GM21515 (cell line): ENCODE data around the gene ZNF518B.

Source experiments
- ATAC-seq: cut with Tn5 transposase; IDR thresholded peaks from one replicate; pipeline ENCODE4 v1.9.1; 2021; ENCODE audit not compliant: unreplicated experiment

The ZNF518B gene

GRCh38 chr4:10457255-10457801 lies at the start of gene ZNF518B:
Gene ZNF518B (minus strand): TSS chr4:10457426. CDS start chr4:10446328, 11,098 bp downstream.
- peak; percentile 80 for ATAC-seq

DNA sequence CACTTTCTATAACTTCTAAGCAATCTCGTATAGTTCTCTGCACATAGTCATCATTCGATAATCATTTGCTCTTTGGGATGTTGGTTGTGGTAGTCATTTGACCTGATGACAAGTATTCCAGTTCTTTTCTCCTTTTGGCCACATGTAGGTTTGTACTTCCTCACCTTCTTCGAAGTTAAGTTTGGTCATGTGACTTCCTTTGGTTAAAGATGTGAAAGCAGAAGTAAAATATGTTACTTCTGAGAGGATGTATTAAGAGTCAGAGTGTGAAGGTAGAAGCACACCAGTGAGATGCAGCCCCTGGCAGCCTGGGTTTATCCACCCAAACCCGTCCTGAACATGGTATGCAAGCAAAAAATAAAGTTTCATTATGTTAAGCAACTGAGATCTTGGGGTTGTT lies 48.9 kb upstream of the ZNF518B start:
- ATAC-seq: no peak

GRCh38 chr4:10504570-10505179 lies 47.4 kb upstream of the ZNF518B start:
- no peak for ATAC-seq

GRCh38 chr4:10502717-10503116 lies 45.5 kb upstream of the ZNF518B start:
- ATAC-seq: no peak

DNA sequence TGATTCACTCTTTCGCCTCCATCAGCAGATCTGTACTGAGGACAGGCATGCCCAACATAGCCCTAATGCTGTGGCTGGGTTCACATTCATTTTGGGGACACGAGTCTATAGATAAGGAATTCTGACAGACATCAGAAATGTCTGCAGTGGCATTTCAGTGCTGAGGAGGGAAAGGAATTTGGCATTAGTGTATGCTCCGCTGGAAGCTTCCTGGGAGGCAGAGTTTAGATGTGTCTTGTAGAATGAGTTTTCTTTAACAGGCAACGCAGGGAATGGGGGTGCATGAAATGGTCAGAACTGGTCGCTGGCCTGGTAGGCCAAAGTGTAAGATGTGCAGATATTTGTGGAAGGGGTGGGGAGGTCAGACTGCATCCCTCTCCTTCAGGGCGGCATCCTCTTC lies 43.5 kb upstream of the ZNF518B start:
- ATAC-seq: no peak

GRCh38 chr4:10496200-10496599 lies 39.0 kb upstream of the ZNF518B start:
- ATAC-seq: no peak

DNA sequence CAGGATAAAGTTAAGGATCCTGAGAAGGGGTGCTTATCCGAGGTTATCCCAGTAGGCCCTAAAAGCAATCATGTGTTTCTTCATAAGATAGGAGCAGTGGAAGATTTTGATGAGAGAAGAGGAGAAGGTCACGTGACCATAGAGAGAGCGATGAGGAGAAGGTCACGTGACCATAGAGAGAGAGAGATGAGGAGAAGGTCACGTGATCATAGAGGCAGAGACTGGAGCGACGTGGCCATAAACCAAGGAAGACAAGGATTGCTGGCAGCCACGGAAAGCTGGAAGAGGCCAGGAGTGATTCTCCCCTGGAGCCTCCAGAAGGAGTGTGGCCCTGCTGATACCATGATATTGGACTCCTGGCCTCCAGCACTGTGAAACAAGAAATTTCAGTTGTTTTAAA lies 38.4 kb upstream of the ZNF518B start:
- no peak for ATAC-seq

GRCh38 chr4:10492464-10492863 lies 35.2 kb upstream of the ZNF518B start:
- no peak for ATAC-seq

GRCh38 chr4:10491401-10491800 lies 34.2 kb upstream of the ZNF518B start:
- ATAC-seq: no peak

DNA sequence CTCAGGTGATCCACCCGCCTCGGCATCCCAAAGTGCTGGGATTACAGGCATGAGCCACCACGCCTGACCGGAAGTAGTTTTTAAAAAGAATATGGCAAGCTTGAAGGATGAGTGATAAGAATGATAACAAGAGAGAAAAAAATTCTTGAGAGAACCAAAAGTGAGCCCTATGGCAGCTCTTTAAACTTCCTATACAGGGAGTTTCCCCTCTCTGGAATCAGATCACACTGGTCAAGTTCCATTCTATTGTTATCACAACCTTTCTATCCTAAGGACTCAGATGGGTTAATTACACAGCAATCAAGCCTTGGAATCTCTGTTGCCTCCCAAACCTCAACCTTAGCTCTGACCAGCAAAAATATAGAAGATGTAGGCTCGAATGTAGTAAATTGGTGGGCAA lies 33.8 kb upstream of the ZNF518B start:
- ATAC-seq: no peak

GRCh38 chr4:10482913-10483312 lies 25.7 kb upstream of the ZNF518B start:
- no peak for ATAC-seq

DNA sequence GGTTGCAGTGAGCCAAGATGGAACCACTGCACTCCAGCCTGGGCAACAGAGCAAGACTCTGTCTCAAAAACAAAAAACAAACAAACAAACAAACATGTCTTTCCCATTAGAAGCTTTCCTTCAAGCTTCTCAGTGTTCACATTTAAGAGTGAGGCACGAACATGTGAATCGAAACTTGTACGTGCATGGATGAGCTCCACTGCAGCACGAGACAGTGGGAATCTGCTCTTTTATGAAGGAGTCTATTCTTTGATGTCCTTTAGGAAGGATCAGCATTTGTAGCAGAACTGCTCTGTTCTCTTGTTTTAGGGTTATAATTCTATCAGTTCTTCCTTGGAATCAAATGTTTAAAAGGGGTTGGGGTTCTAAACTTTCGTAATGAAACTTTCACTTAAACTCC lies 23.4 kb upstream of the ZNF518B start:
- ATAC-seq: no peak

GRCh38 chr4:10478621-10479020 lies 21.4 kb upstream of the ZNF518B start:
- ATAC-seq: no peak

DNA sequence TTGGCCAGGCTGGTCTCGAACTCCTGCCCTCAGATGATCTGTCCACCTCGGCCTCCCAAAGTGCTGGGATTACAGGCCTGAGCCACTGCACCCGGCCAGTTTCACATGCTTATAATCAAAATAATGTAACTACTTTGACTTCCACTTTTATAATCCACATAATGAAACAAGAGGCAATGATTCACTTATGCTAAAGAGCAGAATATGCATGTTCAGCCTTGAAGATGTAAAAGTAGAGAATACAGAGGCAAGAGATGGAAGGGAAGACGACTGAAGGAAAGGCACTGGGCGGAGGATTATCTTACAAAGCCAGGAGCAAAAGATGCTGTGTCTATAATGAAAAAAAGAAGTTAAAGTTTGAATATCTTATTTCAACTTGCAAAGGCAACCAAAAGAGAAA lies 13.3 kb upstream of the ZNF518B start:
- no peak for ATAC-seq

GRCh38 chr4:10466161-10466560 lies 8.9 kb upstream of the ZNF518B start:
- no peak for ATAC-seq

DNA sequence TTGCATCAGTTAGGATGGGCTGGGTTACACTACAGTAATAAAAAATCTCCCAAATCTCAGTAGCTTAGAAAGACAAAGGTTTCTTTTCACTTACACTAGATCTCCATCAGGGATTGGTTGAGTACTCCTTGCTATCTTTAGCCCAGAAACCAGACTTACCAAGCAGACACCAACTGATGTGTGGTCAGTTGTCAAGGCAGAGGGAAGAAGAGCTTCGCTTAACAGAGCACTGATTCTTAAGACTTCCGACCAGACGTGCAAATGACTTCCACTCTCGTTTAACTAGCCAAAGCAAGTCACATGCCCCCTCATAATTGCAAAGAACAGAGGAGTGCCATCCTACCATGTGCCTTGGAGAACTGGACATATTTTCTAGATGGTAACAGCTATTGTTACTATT lies 5.7 kb upstream of the ZNF518B start:
- ATAC-seq: no peak

GRCh38 chr4:10461850-10462400 lies 4.7 kb upstream of the ZNF518B start:
- ATAC-seq: no peak

DNA sequence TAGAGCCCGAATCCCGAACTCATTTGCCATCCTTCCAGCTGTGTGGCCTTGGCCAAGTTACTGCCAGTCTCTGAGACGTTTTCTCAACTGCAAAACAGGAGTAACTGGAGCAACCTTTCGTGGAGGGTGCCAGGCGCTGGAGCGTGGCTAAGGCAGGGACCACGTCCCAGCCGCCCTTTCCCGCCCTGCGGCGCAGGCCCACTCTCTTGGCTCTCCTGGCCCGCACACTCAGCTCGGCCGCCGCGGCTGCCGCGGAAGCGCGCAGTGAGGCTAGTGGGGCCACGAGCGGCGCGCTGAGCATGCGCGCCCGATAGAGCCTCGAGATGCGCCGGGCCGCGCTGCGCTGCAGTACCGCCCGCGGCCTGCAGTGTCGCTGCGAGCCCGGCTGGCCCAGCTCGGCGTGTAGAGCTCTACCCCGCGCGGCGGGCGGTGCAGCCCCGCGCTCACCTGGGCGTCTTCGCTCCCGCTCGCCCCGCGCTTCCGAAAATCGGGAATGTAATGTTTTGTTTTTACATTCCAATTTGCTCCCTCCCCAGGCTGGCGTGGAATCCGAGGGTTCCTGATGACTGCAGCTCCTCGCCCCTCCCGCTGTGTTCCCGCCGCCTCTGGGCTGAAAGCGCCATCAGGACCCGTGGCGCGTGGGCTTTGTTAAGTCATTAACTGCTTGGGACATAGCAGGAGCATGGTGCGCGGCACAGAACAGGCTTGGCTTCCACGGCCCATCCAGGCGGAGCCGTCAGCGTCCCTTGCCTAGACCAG lies 4.0 kb upstream of the ZNF518B start:
- ATAC-seq: peak; percentile 75

DNA sequence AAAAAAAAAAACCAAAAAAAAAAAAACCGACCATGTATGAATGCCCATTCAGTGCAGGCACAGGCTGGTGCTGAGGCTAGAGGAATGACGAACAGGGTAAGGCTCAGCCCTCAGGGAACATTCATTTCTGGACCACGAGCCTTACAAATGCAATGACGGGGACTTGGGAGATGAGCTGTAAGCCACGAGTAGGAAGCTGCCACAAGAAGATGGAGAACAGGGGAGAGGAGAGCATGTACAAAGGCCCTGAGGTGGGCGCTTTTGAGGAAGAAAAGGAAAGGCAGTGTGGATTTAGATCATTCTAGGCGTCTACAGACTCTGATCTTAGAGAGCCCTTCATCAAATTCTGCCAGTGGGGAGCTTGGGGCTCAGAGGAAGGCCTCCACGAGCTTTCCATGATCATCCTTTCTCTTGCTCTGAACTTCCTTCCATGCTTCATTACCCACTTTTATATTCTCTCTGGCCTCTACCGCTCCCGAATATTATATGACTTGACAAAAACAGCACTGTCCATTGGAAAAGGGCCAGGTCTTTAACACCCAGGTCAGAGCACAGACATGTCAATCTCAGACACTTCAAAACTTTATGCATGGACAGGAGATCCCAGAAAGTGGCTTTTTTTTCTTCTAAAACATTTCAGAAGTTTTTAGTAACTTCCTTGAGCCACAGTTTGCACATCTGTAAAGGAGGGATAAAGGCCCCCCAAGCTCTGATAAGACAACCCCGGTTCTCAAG lies 3.3 kb upstream of the ZNF518B start:
- no peak for ATAC-seq

GRCh38 chr4:10459305-10459704 lies 2.1 kb upstream of the ZNF518B start:
- ATAC-seq: no peak

- ATAC-seq: no peak
These were observed 951 bp upstream of the ZNF518B start for GRCh38 chr4:10458177-10458576.
